Measurements from ENCODE around the gene TTLL7. TPM values are rescaled to one million over a fixed set of nuclear protein-coding genes. Genes with fewer than 3 reads are reported as not detected.
A peak's percentile ranks its signal among the peaks of the same experiment; 100 is the strongest.

The TTLL7 gene
- total RNA-seq, 1 experiment from 2014 or later: 7.9 TPM

GRCh38 chr1:83905315-83905907, 93.5 kb downstream of the TTLL7 start:
- CTCF ChIA-PET: interaction anchor here (0.5 to 1.0 kb wide), 3 partner anchors 8 to 75 kb away, joined by 3 to 4 read pairs (median 3); no protein-coding TSS in a partner anchor
- POLR2A ChIA-PET: no interaction called here
- TF ChIP-seq ZNF138 (CRISPR knock-in tag; conservative IDR thresholded peaks at IDR 0.05): no peak
- TF ChIP-seq, protein P1, sequence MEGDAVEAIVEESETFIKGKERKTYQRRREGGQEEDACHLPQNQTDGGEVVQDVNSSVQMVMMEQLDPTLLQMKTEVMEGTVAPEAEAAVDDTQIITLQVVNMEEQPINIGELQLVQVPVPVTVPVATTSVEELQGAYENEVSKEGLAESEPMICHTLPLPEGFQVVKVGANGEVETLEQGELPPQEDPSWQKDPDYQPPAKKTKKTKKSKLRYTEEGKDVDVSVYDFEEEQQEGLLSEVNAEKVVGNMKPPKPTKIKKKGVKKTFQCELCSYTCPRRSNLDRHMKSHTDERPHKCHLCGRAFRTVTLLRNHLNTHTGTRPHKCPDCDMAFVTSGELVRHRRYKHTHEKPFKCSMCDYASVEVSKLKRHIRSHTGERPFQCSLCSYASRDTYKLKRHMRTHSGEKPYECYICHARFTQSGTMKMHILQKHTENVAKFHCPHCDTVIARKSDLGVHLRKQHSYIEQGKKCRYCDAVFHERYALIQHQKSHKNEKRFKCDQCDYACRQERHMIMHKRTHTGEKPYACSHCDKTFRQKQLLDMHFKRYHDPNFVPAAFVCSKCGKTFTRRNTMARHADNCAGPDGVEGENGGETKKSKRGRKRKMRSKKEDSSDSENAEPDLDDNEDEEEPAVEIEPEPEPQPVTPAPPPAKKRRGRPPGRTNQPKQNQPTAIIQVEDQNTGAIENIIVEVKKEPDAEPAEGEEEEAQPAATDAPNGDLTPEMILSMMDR (IDR thresholded peaks at IDR 0.05): peak; percentile 40
- peak; percentile 48; the same call in 1 of the 2 replicates for TF ChIP-seq HMGA2 (CRISPR knock-in tag; IDR thresholded peaks at IDR 0.05)
- no peak for TF ChIP-seq RORB (CRISPR knock-in tag; IDR thresholded peaks at IDR 0.05)
- TF ChIP-seq FOXP1 (CRISPR knock-in tag; IDR thresholded peaks at IDR 0.05; ENCODE audit: borderline replicate concordance): no peak
- TF ChIP-seq, protein P2, sequence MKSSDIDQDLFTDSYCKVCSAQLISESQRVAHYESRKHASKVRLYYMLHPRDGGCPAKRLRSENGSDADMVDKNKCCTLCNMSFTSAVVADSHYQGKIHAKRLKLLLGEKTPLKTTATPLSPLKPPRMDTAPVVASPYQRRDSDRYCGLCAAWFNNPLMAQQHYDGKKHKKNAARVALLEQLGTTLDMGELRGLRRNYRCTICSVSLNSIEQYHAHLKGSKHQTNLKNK (CRISPR knock-in tag; IDR thresholded peaks at IDR 0.05): no peak
- no peak for TF ChIP-seq GTF2I (CRISPR knock-in tag; conservative IDR thresholded peaks at IDR 0.05)
- no peak for TF ChIP-seq ETV6 (CRISPR knock-in tag; IDR thresholded peaks at IDR 0.05)
- no peak for TF ChIP-seq SMAD3 (CRISPR knock-in tag; IDR thresholded peaks at IDR 0.05; ENCODE audit: borderline replicate concordance)
- no peak for TF ChIP-seq ZNF423 (CRISPR knock-in tag; IDR thresholded peaks at IDR 0.05)
- no peak for TF ChIP-seq CREM (CRISPR knock-in tag; IDR thresholded peaks at IDR 0.05)

DNA sequence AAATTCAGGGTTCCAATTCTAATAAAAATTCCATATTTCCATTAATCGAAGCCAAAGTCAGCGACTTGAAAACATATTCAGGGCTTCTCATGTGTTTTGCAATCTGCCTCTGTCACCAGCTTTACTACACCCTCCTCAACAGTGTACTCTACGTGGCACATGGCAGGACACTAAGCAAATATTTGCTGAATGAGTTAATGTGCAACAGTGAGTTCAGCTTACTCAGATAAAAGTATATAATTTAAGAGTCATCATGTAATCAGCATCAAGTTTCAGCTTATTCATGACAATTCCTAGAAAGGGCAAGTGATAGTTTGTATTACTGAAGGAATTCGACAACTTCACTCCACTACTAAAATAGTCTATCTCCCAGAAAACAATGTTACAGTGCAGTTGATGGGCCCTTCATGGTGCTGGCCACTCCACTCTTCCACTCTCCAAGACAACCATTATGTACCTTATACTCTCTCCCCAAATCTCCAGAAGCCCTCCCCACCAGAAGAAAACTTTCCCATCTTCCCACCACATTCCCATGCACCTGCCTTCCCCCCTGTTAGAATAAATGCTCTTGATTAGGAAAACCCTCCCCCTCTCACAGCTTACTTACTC, 97.3 kb downstream of the TTLL7 start:
- ChIA-PET CTCF (no interaction called here), POLR2A (no interaction called here)
- no peaks in the 10 kb centered on the region for H3K27me3 Mint-ChIP-seq (ENCODE audit: low read depth)
- no peak overlapping the region for H3K4me3 Mint-ChIP-seq
- 0 out of 2 replicates have a peak, but pooled peaks cover 3% of the 10 kb centered on the region for H3K4me1 Mint-ChIP-seq
- H3K27ac Mint-ChIP-seq: no peak overlapping the region
- ATAC-seq (no peak), DNase-seq (ENCODE audit: low spot score) (no peak)
- H3K36me3 Mint-ChIP-seq: no peaks in the 10 kb centered on the region
- TF ChIP-seq NFE2L1 (CRISPR knock-in tag; IDR thresholded peaks at IDR 0.05) (no peak), SP1 (CRISPR knock-in tag; conservative IDR thresholded peaks at IDR 0.05) (no peak), ZNF263 (CRISPR knock-in tag; IDR thresholded peaks at IDR 0.05; ENCODE audit: low read depth) (no peak), FOXK1 (CRISPR knock-in tag; IDR thresholded peaks at IDR 0.05) (no peak)
- TF ChIP-seq, protein P3, sequence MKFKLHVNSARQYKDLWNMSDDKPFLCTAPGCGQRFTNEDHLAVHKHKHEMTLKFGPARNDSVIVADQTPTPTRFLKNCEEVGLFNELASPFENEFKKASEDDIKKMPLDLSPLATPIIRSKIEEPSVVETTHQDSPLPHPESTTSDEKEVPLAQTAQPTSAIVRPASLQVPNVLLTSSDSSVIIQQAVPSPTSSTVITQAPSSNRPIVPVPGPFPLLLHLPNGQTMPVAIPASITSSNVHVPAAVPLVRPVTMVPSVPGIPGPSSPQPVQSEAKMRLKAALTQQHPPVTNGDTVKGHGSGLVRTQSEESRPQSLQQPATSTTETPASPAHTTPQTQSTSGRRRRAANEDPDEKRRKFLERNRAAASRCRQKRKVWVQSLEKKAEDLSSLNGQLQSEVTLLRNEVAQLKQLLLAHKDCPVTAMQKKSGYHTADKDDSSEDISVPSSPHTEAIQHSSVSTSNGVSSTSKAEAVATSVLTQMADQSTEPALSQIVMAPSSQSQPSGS (CRISPR knock-in tag; IDR thresholded peaks at IDR 0.05; ENCODE audit: borderline replicate concordance, low read depth): no peak
- TF ChIP-seq, protein P4, sequence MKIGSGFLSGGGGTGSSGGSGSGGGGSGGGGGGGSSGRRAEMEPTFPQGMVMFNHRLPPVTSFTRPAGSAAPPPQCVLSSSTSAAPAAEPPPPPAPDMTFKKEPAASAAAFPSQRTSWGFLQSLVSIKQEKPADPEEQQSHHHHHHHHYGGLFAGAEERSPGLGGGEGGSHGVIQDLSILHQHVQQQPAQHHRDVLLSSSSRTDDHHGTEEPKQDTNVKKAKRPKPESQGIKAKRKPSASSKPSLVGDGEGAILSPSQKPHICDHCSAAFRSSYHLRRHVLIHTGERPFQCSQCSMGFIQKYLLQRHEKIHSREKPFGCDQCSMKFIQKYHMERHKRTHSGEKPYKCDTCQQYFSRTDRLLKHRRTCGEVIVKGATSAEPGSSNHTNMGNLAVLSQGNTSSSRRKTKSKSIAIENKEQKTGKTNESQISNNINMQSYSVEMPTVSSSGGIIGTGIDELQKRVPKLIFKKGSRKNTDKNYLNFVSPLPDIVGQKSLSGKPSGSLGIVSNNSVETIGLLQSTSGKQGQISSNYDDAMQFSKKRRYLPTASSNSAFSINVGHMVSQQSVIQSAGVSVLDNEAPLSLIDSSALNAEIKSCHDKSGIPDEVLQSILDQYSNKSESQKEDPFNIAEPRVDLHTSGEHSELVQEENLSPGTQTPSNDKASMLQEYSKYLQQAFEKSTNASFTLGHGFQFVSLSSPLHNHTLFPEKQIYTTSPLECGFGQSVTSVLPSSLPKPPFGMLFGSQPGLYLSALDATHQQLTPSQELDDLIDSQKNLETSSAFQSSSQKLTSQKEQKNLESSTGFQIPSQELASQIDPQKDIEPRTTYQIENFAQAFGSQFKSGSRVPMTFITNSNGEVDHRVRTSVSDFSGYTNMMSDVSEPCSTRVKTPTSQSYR (CRISPR knock-in tag; IDR thresholded peaks at IDR 0.05): no peak
- TF ChIP-seq, protein P5, sequence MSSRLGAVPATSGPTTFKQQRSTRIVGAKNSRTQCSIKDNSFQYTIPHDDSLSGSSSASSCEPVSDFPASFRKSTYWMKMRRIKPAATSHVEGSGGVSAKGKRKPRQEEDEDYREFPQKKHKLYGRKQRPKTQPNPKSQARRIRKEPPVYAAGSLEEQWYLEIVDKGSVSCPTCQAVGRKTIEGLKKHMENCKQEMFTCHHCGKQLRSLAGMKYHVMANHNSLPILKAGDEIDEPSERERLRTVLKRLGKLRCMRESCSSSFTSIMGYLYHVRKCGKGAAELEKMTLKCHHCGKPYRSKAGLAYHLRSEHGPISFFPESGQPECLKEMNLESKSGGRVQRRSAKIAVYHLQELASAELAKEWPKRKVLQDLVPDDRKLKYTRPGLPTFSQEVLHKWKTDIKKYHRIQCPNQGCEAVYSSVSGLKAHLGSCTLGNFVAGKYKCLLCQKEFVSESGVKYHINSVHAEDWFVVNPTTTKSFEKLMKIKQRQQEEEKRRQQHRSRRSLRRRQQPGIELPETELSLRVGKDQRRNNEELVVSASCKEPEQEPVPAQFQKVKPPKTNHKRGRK (CRISPR knock-in tag; IDR thresholded peaks at IDR 0.05; ENCODE audit: borderline replicate concordance): no peak
- no peaks in the 10 kb centered on the region for H3K9me3 Mint-ChIP-seq

More at GRCh38 chr1:83905315-83905907, 93.5 kb downstream of the TTLL7 start:
- ATAC-seq: no peak
- no peak for DNase-seq (ENCODE audit: low spot score)
- no peaks in the 10 kb centered on the region for H3K27me3 Mint-ChIP-seq (ENCODE audit: low read depth)
- no peak overlapping the region for H3K27ac Mint-ChIP-seq
- no peak overlapping the region for H3K4me3 Mint-ChIP-seq
- H3K4me1 Mint-ChIP-seq: no peaks in the 10 kb centered on the region; the same call in 1 of the 2 replicates
- H3K9me3 Mint-ChIP-seq: no peaks in the 10 kb centered on the region
- H3K36me3 Mint-ChIP-seq: no peaks in the 10 kb centered on the region

Measured in WTC11 (cell line).